Fibroblast of skin of left quadriceps (primary cell): Measurements from ENCODE around the gene MCAT.

Experiments
- DNase-seq, 2 experiments: peaks; one replicate each; pipeline ENCODE4 v3.0.0-alpha.2; 2013; ENCODE audit warnings: low read depth in 2 of 2

MCAT gene

GRCh38 chr22:43094085-43094484 lies 49.1 kb downstream of the MCAT start:
- DNase-seq: no peak

- DNase-seq: no peak
These were observed 51.1 kb downstream of the MCAT start for GRCh38 chr22:43092085-43092484.

- peak; percentile 77 to 80 for DNase-seq
These were observed 52.9 kb downstream of the MCAT start for GRCh38 chr22:43090130-43090789.

GRCh38 chr22:43088984-43089717 lies 54.0 kb downstream of the MCAT start, which contains the start of gene TTLL1:
Gene TTLL1 (minus strand): TSS chr22:43089391. CDS start chr22:43075586, 13,805 bp downstream.
- DNase-seq: peak; percentile 63

- no peak for DNase-seq
These were observed 54.6 kb downstream of the MCAT start for GRCh38 chr22:43088627-43088983.

- DNase-seq: no peak
These were observed 57.3 kb downstream of the MCAT start for GRCh38 chr22:43085658-43086606.
